K562 (cell line): ENCODE measurements around the gene YTHDC1. TPM values are rescaled to one million over a fixed set of nuclear protein-coding genes. Genes with fewer than 3 reads are reported as not detected.

Source experiments
- ATAC-seq: fragments of 200-7000 bp; cut with Tn5 transposase; 3 replicates; pipeline ENCODE4 v1.9.1; 2020; ENCODE audit warnings: moderate library complexity
- BruUV-seq: library from RNA; stranded (reverse); fragments of 400-500 nt; replicated peaks from 2 replicates; lab custom pipeline; 2021; lab: Mats Ljungman, UMichigan
- CTCF ChIA-PET: fragments of 300-600 bp; formaldehyde crosslinking; extraction: SDS; loops from one replicate; lab custom pipeline; 2021; ENCODE audit warnings: low intra/inter-chr PET ratio; lab: Yijun Ruan, JAX
- POLR2A ChIA-PET: fragments of 300-600, 350-650 bp; sonication (Branson Sonifier 250); formaldehyde crosslinking; extraction: SDS; loops from one replicate; lab custom pipeline; 2021; ENCODE audit warnings: antibody characterized with exemption, inconsistent platforms; lab: Yijun Ruan, JAX
- DNase-seq, 4 experiments: peaks; one replicate each; pipeline versions ENCODE4 v3.0.0 to v3.0.0-alpha.2; 2011 to 2018; ENCODE audit warnings: low spot score in 3 of 4, mixed read lengths in 3 of 4; ENCODE audit errors: extremely low read depth in 1 of 4
- FAIRE-seq: peaks from 2 replicates; lab custom pipeline; 2011; peaks lifted over from hg19 to GRCh38; lab: Jason Lieb, UNC
- H2AFZ ChIP-seq: 2 replicates; pipeline ENCODE4 v1.6.0; 2011; ENCODE audit warnings: low read depth, low read length, control low read depth, inconsistent platforms
- H3K27ac ChIP-seq: fragments of 200-600 bp; 3 replicates; pipeline ENCODE4 v1.8.0; 2011; ENCODE audit warnings: low read depth, mild to moderate bottlenecking, control low read depth, inconsistent platforms, low read length, moderate library complexity, mixed read lengths; ENCODE audit errors: extremely low read depth
- H3K27me3 ChIP-seq, 2 experiments: fragments of 300-600 bp in 1 of 2; 2 replicates in 1 of 2; 3 replicates in 1 of 2; pipeline versions ENCODE4 v1.6.0 to v1.8.0; 2011; ENCODE audit warnings: inconsistent platforms in 2 of 2, low read length in 2 of 2, mild to moderate bottlenecking in 1 of 2, mixed read lengths in 1 of 2, moderate library complexity in 1 of 2; ENCODE audit not compliant: control insufficient read depth in 2 of 2, insufficient read depth in 2 of 2
- H3K36me3 ChIP-seq: fragments of 300-600 bp; 3 replicates; pipeline ENCODE4 v1.8.0; 2011; ENCODE audit warnings: mild to moderate bottlenecking, low read length, inconsistent platforms; ENCODE audit not compliant: control insufficient read depth, insufficient read depth
- H3K4me1 ChIP-seq, 2 experiments: fragments of 200-600 bp in 1 of 2; replicated peaks in 1 of 2; 2 replicates in 1 of 2; 3 replicates in 1 of 2; pipeline versions ENCODE4 v1.5.1 to v1.8.0; 2011; ENCODE audit warnings: inconsistent platforms in 2 of 2, low read length in 2 of 2, mild to moderate bottlenecking in 1 of 2, mixed read lengths in 1 of 2, moderate library complexity in 1 of 2; ENCODE audit not compliant: control insufficient read depth in 2 of 2, insufficient read depth in 2 of 2
- H3K4me2 ChIP-seq: 2 replicates; pipeline ENCODE4 v1.6.1; 2011; ENCODE audit warnings: low read length, control low read depth, inconsistent platforms, mixed read lengths; ENCODE audit not compliant: insufficient read depth
- H3K4me3 ChIP-seq: fragments of 200-600 bp; sonication (generic), shearing (Covaris generic); 2 replicates; pipeline ENCODE4 v1.5.1; 2016; ENCODE audit warnings: control low read depth, inconsistent platforms
- H3K79me2 ChIP-seq: fragments of 200-600 bp; 3 replicates; pipeline ENCODE4 v1.8.0; 2011; ENCODE audit warnings: low read length, inconsistent platforms; ENCODE audit not compliant: control insufficient read depth, insufficient read depth
- H3K9ac ChIP-seq, 2 experiments: 2 replicates each; pipeline versions ENCODE4 v1.6.0 to v1.6.1; 2011; ENCODE audit warnings: low read depth in 2 of 2, low read length in 2 of 2, control low read depth in 1 of 2, inconsistent platforms in 1 of 2, mild to moderate bottlenecking in 1 of 2, mixed read lengths in 1 of 2; ENCODE audit not compliant: insufficient read depth in 1 of 2
- H3K9me1 ChIP-seq: one replicate; pipeline ENCODE4 v1.6.0; 2011; ENCODE audit warnings: inconsistent platforms, mild to moderate bottlenecking, low read length, moderate library complexity; ENCODE audit not compliant: control insufficient read depth, insufficient read depth
- H3K9me3 ChIP-seq: replicated peaks from 2 replicates; pipeline ENCODE4 v1.5.1; 2011; ENCODE audit warnings: low read depth, low read length, inconsistent platforms; ENCODE audit not compliant: control insufficient read depth, insufficient read depth
- H4K20me1 ChIP-seq: replicated peaks from 2 replicates; pipeline ENCODE4 v1.6.1; 2011; ENCODE audit warnings: low read length, inconsistent platforms, mixed read lengths; ENCODE audit not compliant: control insufficient read depth, insufficient read depth
- CBX5 ChIP-seq: IDR thresholded peaks from 2 replicates; pipeline ENCODE4 v1.6.1; 2014; ENCODE audit warnings: low read depth, borderline replicate concordance
- CCAR2 ChIP-seq: fragments of 200-400 bp; formaldehyde crosslinking; IDR thresholded peaks from 2 replicates; pipeline ENCODE4 v1.6.1; 2017; ENCODE audit warnings: mild to moderate bottlenecking, low read depth, low read length
- CREB3 ChIP-seq: fragments of 450-650 bp; conservative IDR thresholded peaks from 2 replicates; pipeline ENCODE4 v1.6.1; 2016; ENCODE audit warnings: missing genetic modification characterization, low read depth, mild to moderate bottlenecking, missing compliant biosample characterization, moderate library complexity
- ELF4 ChIP-seq: fragments of 450-650 bp; formaldehyde crosslinking; IDR thresholded peaks from 2 replicates; pipeline ENCODE4 v1.4.0; 2022; ENCODE audit warnings: missing genetic modification characterization
- KLF16 ChIP-seq: IDR thresholded peaks from 2 replicates; pipeline ENCODE4 v1.6.1; 2016; ENCODE audit warnings: antibody characterized with exemption
- MAFK ChIP-seq: IDR thresholded peaks from 2 replicates; pipeline ENCODE4 v1.6.1; 2011; ENCODE audit warnings: low read length, improper control_type of control experiment
- NR2C2 ChIP-seq, 2 experiments: fragments of 200-800 bp in 1 of 2; sonication (Bioruptor generic) in 1 of 2; sonication (generic) in 1 of 2; formaldehyde crosslinking in 1 of 2; IDR thresholded peaks; 2 replicates each; pipeline versions ENCODE4 v1.6.1 to v1.8.0; 2016 to 2022; ENCODE audit warnings: mild to moderate bottlenecking in 1 of 2, missing compliant biosample characterization in 1 of 2, missing genetic modification characterization in 1 of 2, missing genetic modification reagents in 1 of 2
- ZBTB34 ChIP-seq: fragments of 250-450 bp; sonication (Bioruptor Pico); IDR thresholded peaks from 2 replicates; pipeline ENCODE4 v1.8.0; 2021; ENCODE audit warnings: mild to moderate bottlenecking, moderate library complexity
- WGBS: fragments of 100-300 bp; shearing (Covaris generic); methylation state at CpG from one replicate; pipeline ENCODE4 v1.1.6; 2016; ENCODE audit warnings: low coverage, mixed read lengths; ENCODE audit not compliant: insufficient coverage; ENCODE audit errors: missing lambda C conversion rate; 5-methylcytosine and 5-hydroxymethylcytosine counted together
- in situ Hi-C: fragments of 300-500 bp; cut with MboI; formaldehyde crosslinking; loops from 4 replicates; pipeline ENCODE4 v1.15.0; 2018; ENCODE audit warnings: inconsistent platforms, mixed read lengths
- intact Hi-C: fragments of 100-400 bp; cut with micrococcal nuclease; formaldehyde crosslinking; loops from 2 replicates; pipeline ENCODE4 v1.14.2; 2022
- polyA plus RNA-seq, 8 experiments: library from polyadenylated mRNA; depleted of rRNA in 4 of 8; stranded (reverse) in 5 of 8; unstranded in 3 of 8; fragments of >200 nt; fragmentation: Nextera tagmentation in 2 of 8; fragmentation: Illumina TruSeq in 1 of 8; extraction: Ambion mirVana in 2 of 8; extraction: Trizol in 1 of 8; gene quantifications; 2 replicates each; pipeline versions ENCODE4 v1.2.1 to v1.2.3, GENCODE V29; 2011 to 2014; ENCODE audit warnings: inconsistent platforms in 1 of 8, missing spikeins in 1 of 8
- total RNA-seq, 7 experiments: library from RNA; depleted of rRNA in 6 of 7; stranded (reverse); fragments of >200 nt in 6 of 7; fragmentation: Illumina TruSeq in 2 of 7; extraction: Trizol in 2 of 7; gene quantifications; 2 replicates each; pipeline versions ENCODE4 v1.2.1 to v1.2.3, GENCODE V29; 2011 to 2021; ENCODE audit warnings: low replicate concordance in 1 of 7

Gene YTHDC1
- total and polyA plus RNA-seq, 9 of the 15 experiments (the other 6 are each of a cell fraction or from before 2014, with no cell fraction given), result 9.8 to 65.4 (median 51.7) TPM

- no peak for ATAC-seq
- no peak for DNase-seq
- H3K27me3 ChIP-seq, result no peaks in the 10 kb centered on the region
- H3K9me3 ChIP-seq, result no peaks in the 10 kb centered on the region
- no peak overlapping the region for H3K27ac ChIP-seq
- in situ Hi-C loops (no loop called here), intact Hi-C loops (no loop called here)
- peaks cover 0 to 6% of the 10 kb centered on the region in 2 experiments; a peak in 1 of 5 replicates for H3K4me1 ChIP-seq
- H3K9me1 ChIP-seq, result no peaks in the 10 kb centered on the region
- WGBS, result 17% methylated on average over 4 of the region's 4 CpGs
- no TSS peak for BruUV-seq
- no peak overlapping the region for H3K4me2 ChIP-seq
- no peak for FAIRE-seq
- no peaks in the 10 kb centered on the region for H3K36me3 ChIP-seq
- ChIA-PET CTCF (no interaction called here), POLR2A (interaction anchor here (1.6 kb wide), 1 partner anchor 11 kb away, joined by 3 read pairs; no protein-coding TSS in a partner anchor)
- H3K9ac ChIP-seq, result no peak overlapping the region
- H3K79me2 ChIP-seq, result no peaks in the 10 kb centered on the region
- no peak overlapping the region for H2AFZ ChIP-seq
- H4K20me1 ChIP-seq, result no peaks in the 10 kb centered on the region
- no peak overlapping the region for H3K4me3 ChIP-seq
- no peak for TF ChIP-seq ELF4 (CRISPR knock-in tag)
- TF ChIP-seq, all 486 proteins: peak for 0
These were observed 10.5 kb upstream of the YTHDC1 start for GRCh38 chr4:68360231-68360968.

- in situ Hi-C loops, result no loop called here
- ChIA-PET CTCF (no interaction called here), POLR2A (no interaction called here)
- Histone ChIP-seq H3K79me2 (no peaks in the 10 kb centered on the region), H3K27me3 (no peaks in the 10 kb centered on the region), H3K9me3 (no peaks in the 10 kb centered on the region), H3K4me3 (no peak overlapping the region), H3K9ac (no peak overlapping the region), H3K27ac (no peak overlapping the region), H4K20me1 (no peaks in the 10 kb centered on the region), H3K4me2 (no peak overlapping the region; the same call in 1 of the 2 replicates), H2AFZ (peak overlapping the region; percentile 36; the same call in 1 of the 2 replicates), H3K4me1 (peaks cover 0 to 6% of the 10 kb centered on the region in 2 experiments; a peak in 1 of 5 replicates), H3K9me1 (no peaks in the 10 kb centered on the region), H3K36me3 (no peaks in the 10 kb centered on the region)
- no peak for ATAC-seq
- intact Hi-C loops, result loop anchor here (10.0 kb wide), 1 partner anchor 815 kb away; the partner anchor contains the start of gene CENPC
- TF ChIP-seq MAFK (no peak), NR2C2 (CRISPR knock-in tag; IDR thresholded peaks at IDR 0.05) (no peak), NR2C2 (tag; IDR thresholded peaks at IDR 0.05) (0 out of 2 replicates have a peak, but pooled peaks have one; percentile 17), CBX5 (no peak), KLF16 (no peak), ZBTB34 (CRISPR knock-in tag) (no peak), CCAR2 (no peak), CREB3 (tag) (0 out of 2 replicates have a peak, but pooled peaks have one; percentile 23)
- no peak for FAIRE-seq
- BruUV-seq, result no TSS peak
- DNase-seq, result no peak
These were observed 9.6 kb upstream of the YTHDC1 start for GRCh38 chr4:68359508-68359907.
